GM21723 (cell line): Measurements from ENCODE around the gene LCORL.
"Not testable (repeated sequence)": the region's sequence is repeated elsewhere in the genome, so short reads cannot be mapped to it uniquely, and the experiment has no call there.

Source experiments
- ATAC-seq: cut with Tn5 transposase; IDR thresholded peaks from one replicate; pipeline ENCODE4 v1.9.1; 2021; ENCODE audit warnings: mild to moderate bottlenecking, moderate library complexity; ENCODE audit not compliant: unreplicated experiment

The LCORL gene

GRCh38 chr4:18020671-18021469 lies 685 bp downstream of the LCORL start:
- ATAC-seq = peak; percentile 27

DNA sequence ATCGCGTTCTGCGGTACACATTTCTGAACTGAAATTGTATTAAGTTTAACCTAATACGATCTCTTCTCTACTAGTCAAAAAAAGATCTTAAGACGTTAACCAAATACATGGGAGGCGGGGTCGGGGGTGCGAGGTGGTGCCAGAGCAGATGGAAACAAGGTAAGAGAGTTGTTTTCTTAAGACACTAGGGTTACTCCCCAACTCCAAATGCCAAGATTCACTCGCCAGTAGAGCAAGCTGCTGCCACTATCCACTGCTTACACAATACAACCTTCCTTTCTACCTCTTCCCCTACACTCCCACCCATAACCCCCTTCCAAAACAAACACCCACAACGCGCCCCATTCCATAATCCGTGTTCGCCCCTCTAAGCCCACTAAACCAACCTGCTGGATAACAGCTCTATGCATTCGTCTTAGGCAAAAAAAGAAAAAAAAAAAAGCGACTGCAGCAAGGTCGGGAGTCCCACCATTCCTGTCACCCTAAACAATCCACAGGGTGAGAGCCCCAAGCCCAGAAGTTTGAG lies 1.3 kb downstream of the LCORL start:
- no peak for ATAC-seq

- no peak for ATAC-seq
These were observed 7.3 kb downstream of the LCORL start for GRCh38 chr4:18014269-18014668.

DNA sequence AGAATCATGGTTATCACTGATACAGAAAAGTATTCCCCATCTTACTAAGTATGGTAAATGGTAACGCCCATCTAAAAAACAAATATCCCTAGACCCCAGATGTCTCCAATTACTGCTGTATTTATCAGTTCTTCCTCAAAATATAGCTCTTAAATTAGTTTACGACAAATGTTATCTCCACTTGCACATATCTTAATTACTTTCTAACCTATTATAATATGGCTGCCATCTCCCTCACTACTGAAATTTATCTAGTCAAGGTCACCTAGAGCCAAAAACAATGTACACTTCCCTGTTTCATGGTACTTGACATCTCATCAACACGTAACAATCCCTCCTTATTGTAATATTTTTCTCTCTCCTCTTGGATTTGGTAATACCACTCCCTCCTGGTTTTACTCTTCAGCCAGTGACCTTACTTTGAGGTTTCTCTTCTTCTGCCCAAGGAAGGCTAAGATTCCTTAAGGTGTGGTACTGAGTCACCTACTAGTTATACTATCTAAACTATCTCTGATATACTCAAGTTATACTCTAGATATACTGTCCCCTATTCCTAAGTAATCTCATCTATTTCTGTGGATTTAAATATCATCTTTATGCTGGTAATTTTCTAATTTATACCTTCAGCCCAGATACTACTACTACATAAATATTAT lies 8.6 kb downstream of the LCORL start:
- ATAC-seq = no peak

- ATAC-seq = no peak
These were observed 9.3 kb downstream of the LCORL start for GRCh38 chr4:18012134-18012806.

- ATAC-seq = no peak
These were observed 13.9 kb downstream of the LCORL start for GRCh38 chr4:18007625-18008024.

- ATAC-seq = not testable (repeated sequence)
These were observed 15.1 kb downstream of the LCORL start for GRCh38 chr4:18006432-18006831.

DNA sequence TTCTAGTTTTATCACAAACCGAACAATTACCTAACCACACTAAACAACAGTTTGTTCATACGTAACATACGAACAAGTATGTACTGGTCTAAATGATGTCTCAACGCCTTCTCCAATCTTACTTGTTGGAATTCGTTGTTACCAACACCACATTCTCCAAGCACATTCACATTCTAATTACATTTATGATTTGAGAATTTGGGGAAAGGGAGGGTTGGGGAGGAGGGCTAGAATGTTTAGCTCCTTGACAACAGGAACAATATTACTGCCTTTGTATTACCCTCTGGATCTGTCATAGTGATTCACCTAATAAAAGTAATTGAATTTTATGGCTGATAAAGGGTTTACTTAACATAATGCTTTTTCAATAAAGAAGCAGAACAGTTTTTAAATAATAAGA lies 24.4 kb downstream of the LCORL start:
- ATAC-seq = no peak

GRCh38 chr4:17995165-17995564 lies 26.4 kb downstream of the LCORL start:
- ATAC-seq = no peak

- no peak for ATAC-seq
These were observed 35.7 kb downstream of the LCORL start for GRCh38 chr4:17985832-17986231.

DNA sequence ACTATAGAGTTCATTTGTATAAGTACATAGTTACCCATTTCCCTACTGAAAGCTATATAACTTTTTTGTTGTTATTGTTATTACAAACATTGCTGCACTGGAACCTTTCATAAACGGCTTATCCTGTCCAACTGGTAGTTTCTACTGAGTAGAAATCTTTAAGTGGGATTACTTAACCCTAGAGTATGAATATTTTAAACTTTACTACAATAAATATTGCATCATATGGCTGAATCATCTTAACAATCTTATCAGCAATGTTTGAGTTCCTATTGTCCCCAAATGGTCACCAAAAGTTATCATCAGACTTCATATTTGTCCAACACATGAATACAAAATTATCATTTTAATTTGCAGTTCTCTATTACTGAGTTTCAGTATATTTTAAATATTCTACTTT lies 40.5 kb downstream of the LCORL start:
- no peak for ATAC-seq

GRCh38 chr4:17968721-17969120 lies 52.8 kb downstream of the LCORL start:
- ATAC-seq = no peak

DNA sequence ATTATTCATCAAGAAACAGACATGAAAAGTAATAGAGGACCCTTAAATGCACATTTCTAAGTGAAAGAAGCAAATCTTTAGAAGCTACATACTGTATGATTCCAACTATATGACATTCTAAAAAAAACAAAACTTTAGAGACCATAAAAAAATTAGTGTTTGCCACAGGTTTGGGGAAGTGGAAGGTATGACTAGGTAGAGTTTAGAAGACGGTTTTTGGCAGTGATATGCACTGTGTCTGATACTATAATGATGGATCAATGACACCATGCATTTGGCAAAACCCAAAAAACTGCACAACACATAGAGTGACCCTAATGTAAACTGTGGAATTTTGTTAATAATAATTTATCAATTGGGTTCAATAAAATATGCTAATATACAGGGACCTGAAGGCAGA lies 54.5 kb downstream of the LCORL start:
- ATAC-seq = no peak

- no peak for ATAC-seq
These were observed 55.2 kb downstream of the LCORL start for GRCh38 chr4:17966312-17966711.

- no peak for ATAC-seq
These were observed 57.0 kb downstream of the LCORL start for GRCh38 chr4:17964576-17964975.

- no peak for ATAC-seq
These were observed 59.4 kb downstream of the LCORL start for GRCh38 chr4:17962171-17962570.

DNA sequence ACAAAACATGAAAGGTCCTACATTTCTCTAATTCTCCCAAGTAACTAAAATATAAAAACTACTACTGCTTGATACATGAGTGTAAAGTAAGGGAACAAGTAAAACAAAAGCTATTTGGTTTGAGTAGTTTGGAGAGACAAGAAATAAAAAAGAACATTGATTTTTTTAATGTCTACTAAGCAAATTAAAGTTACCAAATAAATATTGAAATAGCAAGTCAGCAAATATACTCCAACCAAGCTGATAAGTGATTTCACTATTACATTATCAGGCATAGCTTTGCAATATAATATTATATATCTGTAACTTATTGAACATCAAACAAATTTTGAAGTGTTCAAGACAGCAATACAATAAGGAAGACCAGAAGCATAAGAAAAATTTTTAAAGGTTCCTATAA lies 60.3 kb downstream of the LCORL start:
- no peak for ATAC-seq

DNA sequence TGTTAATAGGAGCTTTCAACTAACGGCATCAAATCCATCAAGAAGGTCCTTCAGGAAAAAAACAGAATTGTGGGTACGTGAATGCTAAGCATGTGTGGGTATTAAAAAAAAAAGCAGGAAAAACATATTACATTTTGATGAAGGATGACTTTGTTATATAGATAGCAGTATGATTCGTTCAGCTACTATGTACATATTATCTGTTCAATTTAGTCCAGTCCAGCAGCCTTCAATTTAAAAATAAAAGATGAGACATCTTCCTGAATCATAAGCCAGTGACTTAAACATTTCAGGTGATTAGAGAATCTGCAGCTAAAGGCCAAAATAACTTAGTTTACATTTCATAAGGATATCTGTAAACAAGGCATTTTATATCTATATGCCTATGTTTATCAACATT lies 63.4 kb downstream of the LCORL start:
- no peak for ATAC-seq

DNA sequence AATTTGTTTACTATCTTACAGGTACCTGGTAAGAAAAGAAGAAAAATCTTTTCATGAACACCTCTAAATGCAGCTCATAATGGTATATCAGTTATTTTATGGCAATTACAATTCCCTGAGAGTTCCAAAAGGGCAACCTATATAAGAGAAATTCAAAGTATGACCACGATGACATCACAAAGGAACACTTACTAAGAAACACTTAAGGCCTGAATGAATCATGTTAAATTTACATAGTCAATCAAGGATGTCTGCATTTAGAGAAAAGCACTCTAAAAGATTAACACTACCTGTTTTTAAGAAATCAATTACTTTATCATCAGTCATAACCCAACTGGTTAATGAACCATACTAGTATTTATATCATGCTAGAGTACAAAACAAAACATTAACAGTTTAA lies 63.9 kb downstream of the LCORL start:
- no peak for ATAC-seq

GRCh38 chr4:17956245-17956644 lies 65.3 kb downstream of the LCORL start:
- ATAC-seq = no peak

- ATAC-seq = no peak
These were observed 76.3 kb downstream of the LCORL start for GRCh38 chr4:17945303-17945702.

DNA sequence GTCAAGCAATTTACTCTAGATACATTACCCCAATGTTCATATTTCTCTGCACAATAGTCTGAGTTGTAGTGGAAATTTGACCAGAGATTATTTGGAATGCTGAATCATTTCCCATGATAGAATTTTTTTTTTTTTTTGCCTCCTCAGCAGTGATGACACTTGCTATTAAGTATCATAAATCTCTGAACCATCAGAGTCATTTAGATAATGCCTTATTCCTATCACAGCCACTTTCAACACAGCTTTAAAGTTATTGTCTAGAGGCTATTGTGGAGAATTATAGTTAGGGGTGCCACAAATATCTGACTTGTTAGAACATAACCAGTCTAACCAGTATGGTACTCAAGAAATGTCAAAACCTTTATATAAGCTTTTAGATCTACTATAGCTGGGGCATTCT lies 79.8 kb downstream of the LCORL start:
- ATAC-seq = no peak
